Smooth muscle cell (in vitro differentiated cells): ENCODE data around the gene CTBP2. TPM values are rescaled to one million over a fixed set of nuclear protein-coding genes. Genes with fewer than 3 reads are reported as not detected.

Source experiments
- DNase-seq: peaks from one replicate; lab custom pipeline; 2025; ENCODE audit not compliant: unreplicated experiment; lab: John Stamatoyannopoulos, UW
- H2AFZ ChIP-seq: fragments of 200-600 bp; sonication (generic); 2 replicates; pipeline ENCODE4 v1.6.0; 2016; ENCODE audit warnings: antibody characterized with exemption, low read depth, mild to moderate bottlenecking
- H3F3A ChIP-seq: fragments of 200-600 bp; sonication (generic); 2 replicates; pipeline ENCODE4 v1.6.0; 2017; ENCODE audit warnings: antibody characterized with exemption, low read depth
- H3K27ac ChIP-seq: fragments of 200-600 bp; sonication (generic); 2 replicates; pipeline ENCODE4 v1.5.1; 2016; ENCODE audit warnings: low read depth, mild to moderate bottlenecking
- H3K27me3 ChIP-seq: fragments of 200-600 bp; sonication (generic); 2 replicates; pipeline ENCODE4 v1.6.1; 2016; ENCODE audit warnings: low read depth, mild to moderate bottlenecking
- H3K36me3 ChIP-seq: fragments of 200-600 bp; sonication (generic); 2 replicates; pipeline ENCODE4 v1.5.1; 2016; ENCODE audit warnings: low read depth
- H3K4me1 ChIP-seq: fragments of 200-600 bp; sonication (generic); 2 replicates; pipeline ENCODE4 v1.5.1; 2016; ENCODE audit warnings: low read depth
- H3K4me2 ChIP-seq: fragments of 200-600 bp; sonication (generic); 2 replicates; pipeline ENCODE4 v1.6.0; 2016; ENCODE audit warnings: mild to moderate bottlenecking
- H3K4me3 ChIP-seq: fragments of 200-600 bp; sonication (generic); 2 replicates; pipeline ENCODE4 v1.5.1; 2016; ENCODE audit warnings: mild to moderate bottlenecking
- H3K79me2 ChIP-seq: fragments of 200-600 bp; sonication (generic); 2 replicates; pipeline ENCODE4 v1.6.0; 2016; ENCODE audit warnings: low read depth, mild to moderate bottlenecking
- H3K9ac ChIP-seq: fragments of 200-600 bp; sonication (generic); 2 replicates; pipeline ENCODE4 v1.6.0; 2016; ENCODE audit warnings: low read depth
- H3K9me3 ChIP-seq: fragments of 200-600 bp; sonication (generic); replicated peaks from 2 replicates; pipeline ENCODE4 v1.5.1; 2016; ENCODE audit warnings: low read depth
- H4K20me1 ChIP-seq: fragments of 200-600 bp; sonication (generic); 2 replicates; pipeline ENCODE4 v1.6.0; 2016; ENCODE audit warnings: low read depth
- CTCF ChIP-seq: fragments of 200-600 bp; sonication (generic); IDR thresholded peaks from 2 replicates; pipeline ENCODE4 v1.5.1; 2017; ENCODE audit warnings: borderline replicate concordance, mild to moderate bottlenecking, antibody characterized with exemption; ENCODE audit not compliant: insufficient read depth, poor library complexity, severe bottlenecking
- WGBS: methylation state at CpG from one replicate; pipeline ENCODE4 v1.1.7; 2016; ENCODE audit warnings: low lambda C conversion rate; 5-methylcytosine and 5-hydroxymethylcytosine counted together
- polyA plus RNA-seq: library from polyadenylated mRNA; unstranded; fragments of >200 nt; fragmentation: Nextera tagmentation; extraction: Ambion mirVana; gene quantifications from 2 replicates; pipeline ENCODE4 v1.2.1, GENCODE V29; 2016
- total RNA-seq: library from RNA; depleted of rRNA; stranded (reverse); fragments of >200 nt; gene quantifications from 2 replicates; pipeline ENCODE4 v1.2.3, GENCODE V29; 2014

The CTBP2 gene
- total and polyA plus RNA-seq, 2 experiments from 2014 or later: 49.9 to 69.5 TPM

GRCh38 chr10:124999433-125000365 is 160.7 kb downstream of the CTBP2 start:
- Histone ChIP-seq H3F3A (no peaks in the 10 kb centered on the region), H4K20me1 (peaks cover 66% of the 10 kb centered on the region), H3K27ac (peak overlapping the region; percentile 12), H2AFZ (no peak overlapping the region), H3K9ac (no peak overlapping the region), H3K27me3 (no peaks in the 10 kb centered on the region), H3K79me2 (peaks cover 12% of the 10 kb centered on the region), H3K4me3 (no peak overlapping the region), H3K4me1 (no peaks in the 10 kb centered on the region), H3K9me3 (no peaks in the 10 kb centered on the region), H3K4me2 (no peak overlapping the region), H3K36me3 (no peaks in the 10 kb centered on the region)
- DNase-seq: no peak
- 89% methylated on average over 29 of the region's 29 CpGs for WGBS
- no peak for TF ChIP-seq CTCF

- Histone ChIP-seq H3K27ac (no peak overlapping the region), H3K9ac (no peak overlapping the region), H2AFZ (no peak overlapping the region), H3K36me3 (no peaks in the 10 kb centered on the region), H3K27me3 (no peaks in the 10 kb centered on the region), H3K4me1 (no peaks in the 10 kb centered on the region), H4K20me1 (peaks cover 58% of the 10 kb centered on the region), H3K79me2 (peaks cover 5% of the 10 kb centered on the region), H3F3A (no peaks in the 10 kb centered on the region), H3K4me3 (no peak overlapping the region), H3K4me2 (no peak overlapping the region), H3K9me3 (no peaks in the 10 kb centered on the region)
- no peak for TF ChIP-seq CTCF
- WGBS: 93% methylated on average over 16 of the region's 16 CpGs
- no peak for DNase-seq
Measured at GRCh38 chr10:124998624-124999291, 161.6 kb downstream of the CTBP2 start.

GRCh38 chr10:124997771-124998623 is 162.4 kb downstream of the CTBP2 start:
- Histone ChIP-seq H3K9ac (no peak overlapping the region), H2AFZ (no peak overlapping the region), H3K36me3 (no peaks in the 10 kb centered on the region), H4K20me1 (peaks cover 57% of the 10 kb centered on the region), H3K9me3 (no peaks in the 10 kb centered on the region), H3K79me2 (peaks cover 3% of the 10 kb centered on the region), H3K4me1 (no peaks in the 10 kb centered on the region), H3K4me3 (no peak overlapping the region), H3F3A (no peaks in the 10 kb centered on the region), H3K27ac (no peak overlapping the region), H3K4me2 (no peak overlapping the region), H3K27me3 (no peaks in the 10 kb centered on the region)
- WGBS: 94% methylated on average over 32 of the region's 35 CpGs
- DNase-seq: no peak
- TF ChIP-seq CTCF: no peak
